HepG2 (cell line): ENCODE results near the gene MGLL. TPM values are rescaled to one million over a fixed set of nuclear protein-coding genes. Genes with fewer than 3 reads are reported as not detected.
"Not testable (repeated sequence)": the region's sequence is repeated elsewhere in the genome, so short reads cannot be mapped to it uniquely, and the experiment has no call there.

Experiments used
- ATAC-seq: fragments of 200-7000 bp; cut with Tn5 transposase; 3 replicates; pipeline ENCODE4 v1.9.1; 2020; ENCODE audit warnings: mild to moderate bottlenecking, moderate library complexity
- BruUV-seq: library from RNA; stranded (reverse); fragments of 400-500 nt; replicated peaks from 2 replicates; lab custom pipeline; 2021; lab: Mats Ljungman, UMichigan
- CTCF ChIA-PET: fragments of 300-600 bp; formaldehyde crosslinking; extraction: SDS; loops from one replicate; lab custom pipeline; 2021; ENCODE audit warnings: low total read pairs, inconsistent platforms, low intra/inter-chr PET ratio; lab: Yijun Ruan, JAX
- POLR2A ChIA-PET: fragments of 350-600 bp; sonication (Branson Sonifier 250); formaldehyde crosslinking; loops from one replicate; lab custom pipeline; 2020; ENCODE audit warnings: antibody characterized with exemption, inconsistent platforms; lab: Yijun Ruan, JAX
- DNase-seq: peaks from one replicate; pipeline ENCODE4 v3.0.0-alpha.2; 2015; ENCODE audit warnings: low spot score
- FAIRE-seq: peaks from 3 replicates; lab custom pipeline; 2011; peaks lifted over from hg19 to GRCh38; lab: Jason Lieb, UNC
- H2AFZ ChIP-seq: one replicate; pipeline ENCODE4 v1.6.1; 2011; ENCODE audit warnings: low read length, inconsistent platforms
- H3K27ac ChIP-seq: fragments of 300-600 bp; 3 replicates; pipeline ENCODE4 v1.8.0; 2011; ENCODE audit warnings: mixed run types, mild to moderate bottlenecking, mixed read lengths, low read length, inconsistent platforms; ENCODE audit not compliant: insufficient read depth; ENCODE audit errors: extremely low read length
- H3K27me3 ChIP-seq, 2 experiments: fragments of 200-600 bp in 1 of 2; 2 replicates in 1 of 2; 3 replicates in 1 of 2; pipeline versions ENCODE4 v1.6.0 to v1.8.0; 2011; ENCODE audit warnings: low read length in 2 of 2, mild to moderate bottlenecking in 2 of 2, moderate library complexity in 2 of 2, inconsistent platforms in 1 of 2; ENCODE audit not compliant: insufficient read depth in 2 of 2, control insufficient read depth in 1 of 2
- H3K36me3 ChIP-seq, 2 experiments: fragments of 200-600 bp in 1 of 2; replicated peaks in 1 of 2; 2 replicates in 1 of 2; 3 replicates in 1 of 2; pipeline versions ENCODE4 v1.5.1 to v1.8.0; 2011; ENCODE audit warnings: low read length in 2 of 2, inconsistent platforms in 1 of 2; ENCODE audit not compliant: insufficient read depth in 2 of 2, control insufficient read depth in 1 of 2
- H3K4me1 ChIP-seq: 2 replicates; pipeline ENCODE4 v1.5.1; 2012; ENCODE audit warnings: low read length, inconsistent platforms; ENCODE audit not compliant: insufficient read depth
- H3K4me2 ChIP-seq: 2 replicates; pipeline ENCODE4 v1.6.0; 2011; ENCODE audit warnings: low read depth, low read length, inconsistent platforms
- H3K4me3 ChIP-seq, 3 experiments: fragments of 200-600 bp in 1 of 3; sonication (generic), shearing (Covaris generic) in 1 of 3; replicated peaks in 1 of 3; 2 replicates each; pipeline ENCODE4 v1.5.1; 2011 to 2016; ENCODE audit warnings: low read length in 3 of 3, inconsistent platforms in 2 of 3, low read depth in 2 of 3, mild to moderate bottlenecking in 2 of 3, control low read depth in 1 of 3, mixed read lengths in 1 of 3; ENCODE audit not compliant: insufficient read depth in 1 of 3
- H3K79me2 ChIP-seq: one replicate; pipeline ENCODE4 v1.6.1; 2011; ENCODE audit warnings: low read length, inconsistent platforms; ENCODE audit not compliant: insufficient read depth
- H3K9ac ChIP-seq: 2 replicates; pipeline ENCODE4 v1.6.0; 2011; ENCODE audit warnings: mild to moderate bottlenecking, low read depth, low read length, inconsistent platforms; ENCODE audit not compliant: insufficient read depth
- H3K9me3 ChIP-seq: 2 replicates; pipeline ENCODE4 v1.5.1; 2012; ENCODE audit warnings: mild to moderate bottlenecking, low read length
- H4K20me1 ChIP-seq: 2 replicates; pipeline ENCODE4 v1.6.0; 2011; ENCODE audit warnings: inconsistent platforms, mild to moderate bottlenecking, low read length, moderate library complexity; ENCODE audit not compliant: insufficient read depth
- ELF4 ChIP-seq: sonication (generic); formaldehyde crosslinking; IDR thresholded peaks from 2 replicates; pipeline ENCODE4 v1.5.0; 2020; ENCODE audit warnings: missing genetic modification reagents, mild to moderate bottlenecking, moderate library complexity, borderline replicate concordance
- ZBTB8A ChIP-seq: sonication (generic); formaldehyde crosslinking; IDR thresholded peaks from 2 replicates; pipeline ENCODE4 v1.4.0; 2020; ENCODE audit warnings: mild to moderate bottlenecking, low read depth, missing genetic modification reagents, borderline replicate concordance
- WGBS: methylation state at CpG from one replicate; pipeline ENCODE4 v1.1.6; 2017; ENCODE audit warnings: low lambda C conversion rate; 5-methylcytosine and 5-hydroxymethylcytosine counted together
- in situ Hi-C: cut with HindIII; loops from 2 replicates; pipeline ENCODE4 v1.10.0; 2017; ENCODE audit warnings: low pct_unique_long_range_greater_than_20kb; ENCODE audit not compliant: extremely low pct_ligation_motif_present
- intact Hi-C: fragments of 100-400 bp; cut with micrococcal nuclease; formaldehyde crosslinking; loops from one replicate; pipeline ENCODE4 v1.10.0; 2022; ENCODE audit not compliant: unreplicated experiment
- polyA plus RNA-seq, 8 experiments: library from polyadenylated mRNA; depleted of rRNA in 3 of 8; stranded (reverse) in 7 of 8; unstranded in 1 of 8; fragments of >200 nt; fragmentation: Illumina TruSeq in 4 of 8; extraction: Trizol in 4 of 8; gene quantifications; 2 replicates each; pipeline versions ENCODE4 v1.2.1 to v1.2.3, GENCODE V29; 2011 to 2016; ENCODE audit warnings: low read depth in 4 of 8, missing spikeins in 1 of 8, mixed read lengths in 1 of 8; ENCODE audit not compliant: insufficient read depth in 1 of 8
- total RNA-seq, 5 experiments: library from RNA; depleted of rRNA; stranded (reverse); fragments of >200 nt; fragmentation: Illumina TruSeq; extraction: Trizol; gene quantifications; 2 replicates each; pipeline ENCODE4 v1.2.3, GENCODE V29; 2016; ENCODE audit warnings: low read depth in 1 of 5

MGLL gene
- total and polyA plus RNA-seq, 2 of the 13 experiments (the other 11 are each of a cell fraction or from before 2014, with no cell fraction given), result not detected

GRCh38 chr3:127706312-127706711, 116.0 kb downstream of the MGLL start:
- peaks cover 4 to 29% of the 10 kb centered on the region in 2 experiments; a peak in 4 of 5 replicates for H3K27me3 ChIP-seq
- TF ChIP-seq ZBTB8A (CRISPR knock-in tag), result no peak
- no peak for TF ChIP-seq ELF4
- FAIRE-seq, result no peak
- no TSS peak for BruUV-seq
- no peaks in the 10 kb centered on the region for H3K4me1 ChIP-seq
- intact Hi-C loops (no loop called here), in situ Hi-C loops (no loop called here)
- 86% methylated on average over 4 of the region's 7 CpGs for WGBS
- no peaks in the 10 kb centered on the region for H3K9me3 ChIP-seq
- H2AFZ ChIP-seq, result no peak overlapping the region
- no peak overlapping the region for H3K4me3 ChIP-seq
- no peaks in the 10 kb centered on the region for H4K20me1 ChIP-seq
- H3K4me2 ChIP-seq, result no peak overlapping the region
- DNase-seq, result no peak
- POLR2A ChIA-PET, result no interaction called here
- H3K27ac ChIP-seq, result no peak overlapping the region
- no peak overlapping the region for H3K9ac ChIP-seq
- ATAC-seq, result no peak
- no peaks in the 10 kb centered on the region for H3K36me3 ChIP-seq
- CTCF ChIA-PET, result no interaction called here
- H3K79me2 ChIP-seq, result no peaks in the 10 kb centered on the region

DNA sequence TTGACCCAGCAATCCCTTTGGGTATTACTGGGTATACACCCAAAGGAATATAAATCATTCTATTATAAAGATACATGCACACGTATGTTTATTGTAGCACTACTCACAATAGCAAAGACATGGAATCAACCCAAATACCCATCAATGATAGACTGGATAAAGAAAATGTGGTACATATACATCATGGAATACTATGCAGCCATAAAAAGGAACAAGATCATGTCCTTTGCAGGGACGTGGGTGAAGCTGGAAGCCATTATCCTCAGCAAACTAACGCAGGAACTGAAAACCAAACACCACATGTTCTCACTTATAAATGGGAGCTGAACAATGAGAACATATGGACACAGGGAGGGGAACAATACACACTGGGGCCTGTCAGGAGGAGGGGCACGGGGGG, 117.5 kb downstream of the MGLL start:
- FAIRE-seq, CTCF ChIA-PET, H3K36me3 ChIP-seq, H3K27ac ChIP-seq, BruUV-seq, H3K4me3 ChIP-seq, H3K9ac ChIP-seq, H3K79me2 ChIP-seq, H3K4me1 ChIP-seq, POLR2A ChIA-PET, intact Hi-C loops, DNase-seq, in situ Hi-C loops, H3K4me2 ChIP-seq, ATAC-seq, H4K20me1 ChIP-seq, H2AFZ ChIP-seq, H3K9me3 ChIP-seq: not testable (repeated sequence)
- peaks cover 2 to 22% of the 10 kb centered on the region in 2 experiments; a peak in 2 of 5 replicates for H3K27me3 ChIP-seq
- 4% methylated on average over 4 of the region's 4 CpGs for WGBS
